Central memory CD8-positive, alpha-beta T cell (primary cell): ENCODE measurements around the gene MEGF9.

ENCODE experiments used
- ATAC-seq: fragments of 150-1000 bp; cut with Tn5 transposase; replicated peaks from 2 replicates; pipeline ENCODE4 v1.10.0; 2022; ENCODE audit warnings: mild to moderate bottlenecking, moderate FRiP score, moderate number of reproducible peaks; ENCODE audit not compliant: poor library complexity, severe bottlenecking; ENCODE audit errors: extremely low read depth
- DNase-seq, 2 donors: peaks; one replicate each; pipeline ENCODE4 v3.0.0; 2021; ENCODE audit warnings: low spot score in 2 of 2
- H3K27ac Mint-ChIP-seq: one replicate; pipeline ENCODE4 v1.8.0; 2022; ENCODE audit warnings: low read depth, mild to moderate bottlenecking, moderate library complexity, mixed read lengths
- H3K27me3 Mint-ChIP-seq: one replicate; pipeline ENCODE4 v1.8.0; 2022; ENCODE audit warnings: mixed read lengths
- H3K36me3 Mint-ChIP-seq: one replicate; pipeline ENCODE4 v1.8.0; 2022; ENCODE audit warnings: mild to moderate bottlenecking, moderate library complexity, mixed read lengths; ENCODE audit not compliant: insufficient read depth
- H3K4me1 Mint-ChIP-seq: one replicate; pipeline ENCODE4 v1.8.0; 2022; ENCODE audit warnings: mixed read lengths
- H3K4me3 Mint-ChIP-seq: one replicate; pipeline ENCODE4 v1.8.0; 2022; ENCODE audit warnings: mild to moderate bottlenecking, moderate library complexity, mixed read lengths
- H3K9me3 Mint-ChIP-seq: one replicate; pipeline ENCODE4 v1.8.0; 2022; ENCODE audit warnings: mixed read lengths

MEGF9 gene

GRCh38 chr9:120741701-120742100 is 27.4 kb upstream of the MEGF9 start:
- ATAC-seq = no peak
- DNase-seq = no peak
- peaks cover 2% of the 10 kb centered on the region for H3K36me3 Mint-ChIP-seq
- H3K27ac Mint-ChIP-seq = no peak overlapping the region
- H3K4me1 Mint-ChIP-seq = no peaks in the 10 kb centered on the region
- no peaks in the 10 kb centered on the region for H3K9me3 Mint-ChIP-seq
- H3K27me3 Mint-ChIP-seq = no peaks in the 10 kb centered on the region
- H3K4me3 Mint-ChIP-seq = no peak overlapping the region

- no peak overlapping the region for H3K27ac Mint-ChIP-seq
- H3K4me1 Mint-ChIP-seq = no peaks in the 10 kb centered on the region
- H3K4me3 Mint-ChIP-seq = no peak overlapping the region
- H3K36me3 Mint-ChIP-seq = peaks cover 2% of the 10 kb centered on the region
- H3K9me3 Mint-ChIP-seq = no peaks in the 10 kb centered on the region
- ATAC-seq (no peak), DNase-seq (no peak)
- H3K27me3 Mint-ChIP-seq = no peaks in the 10 kb centered on the region
Observed at GRCh38 chr9:120741191-120741590, 26.9 kb upstream of the MEGF9 start.

DNA sequence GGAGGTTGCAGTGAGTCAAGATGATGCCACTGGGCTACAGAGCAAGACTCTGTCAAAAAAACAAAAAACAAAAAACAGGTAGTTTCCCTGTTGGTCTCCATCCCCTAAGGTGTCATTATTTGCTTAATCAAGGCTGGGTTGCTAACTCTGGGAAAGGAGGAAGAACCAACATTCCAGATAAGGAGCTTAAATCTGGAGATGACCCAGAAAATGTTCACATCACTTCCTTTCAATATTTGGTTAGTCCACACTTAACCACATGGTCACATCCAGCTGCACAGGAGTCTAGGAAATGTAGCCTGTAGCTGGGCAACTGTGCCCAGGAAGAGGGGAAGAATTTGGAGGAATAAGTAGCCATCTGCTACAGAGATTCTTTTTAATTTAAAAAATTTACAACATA is 25.9 kb upstream of the MEGF9 start:
- Mint-ChIP-seq H3K27ac (no peak overlapping the region), H3K27me3 (no peaks in the 10 kb centered on the region), H3K4me3 (no peak overlapping the region), H3K4me1 (no peaks in the 10 kb centered on the region), H3K36me3 (no peaks in the 10 kb centered on the region), H3K9me3 (no peaks in the 10 kb centered on the region)
- DNase-seq (no peak), ATAC-seq (no peak)

GRCh38 chr9:120737416-120738165 is 23.3 kb upstream of the MEGF9 start:
- Mint-ChIP-seq H3K27me3 (no peaks in the 10 kb centered on the region), H3K4me1 (no peaks in the 10 kb centered on the region), H3K27ac (no peak overlapping the region), H3K4me3 (no peak overlapping the region), H3K9me3 (no peaks in the 10 kb centered on the region), H3K36me3 (no peaks in the 10 kb centered on the region)
- ATAC-seq (no peak), DNase-seq (no peak)

DNA sequence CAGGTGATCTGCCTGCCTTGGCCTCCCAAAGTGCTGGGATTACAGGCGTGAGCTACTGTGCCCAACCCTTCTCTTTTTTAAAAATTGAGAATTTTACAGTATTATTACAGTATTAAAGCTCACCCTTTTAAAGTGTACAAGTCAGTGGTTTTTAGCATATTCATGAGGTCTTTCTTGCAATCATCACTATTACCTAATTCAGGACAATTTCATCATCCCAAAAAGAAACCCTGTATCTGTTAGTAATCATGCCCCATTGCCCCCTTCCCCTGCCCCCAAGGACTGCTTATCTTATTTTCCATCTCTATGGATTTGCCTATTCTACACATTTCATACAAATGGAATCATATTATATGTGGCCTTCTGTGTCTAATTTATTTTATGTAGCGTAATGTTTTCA is 22.6 kb upstream of the MEGF9 start:
- no peaks in the 10 kb centered on the region for H3K4me1 Mint-ChIP-seq
- no peak for DNase-seq
- no peaks in the 10 kb centered on the region for H3K9me3 Mint-ChIP-seq
- no peaks in the 10 kb centered on the region for H3K36me3 Mint-ChIP-seq
- H3K27me3 Mint-ChIP-seq = no peaks in the 10 kb centered on the region
- no peak overlapping the region for H3K27ac Mint-ChIP-seq
- no peak for ATAC-seq
- no peak overlapping the region for H3K4me3 Mint-ChIP-seq

- Mint-ChIP-seq H3K4me3 (no peak overlapping the region), H3K27ac (no peak overlapping the region), H3K4me1 (no peaks in the 10 kb centered on the region), H3K27me3 (no peaks in the 10 kb centered on the region), H3K9me3 (no peaks in the 10 kb centered on the region), H3K36me3 (no peaks in the 10 kb centered on the region)
- DNase-seq (no peak), ATAC-seq (no peak)
Observed at GRCh38 chr9:120735415-120736126, 21.3 kb upstream of the MEGF9 start.

- H3K4me1 Mint-ChIP-seq = no peaks in the 10 kb centered on the region
- H3K4me3 Mint-ChIP-seq = no peak overlapping the region
- ATAC-seq (no peak), DNase-seq (no peak)
- no peak overlapping the region for H3K27ac Mint-ChIP-seq
- H3K9me3 Mint-ChIP-seq = no peaks in the 10 kb centered on the region
- no peaks in the 10 kb centered on the region for H3K36me3 Mint-ChIP-seq
- H3K27me3 Mint-ChIP-seq = no peaks in the 10 kb centered on the region
Observed at GRCh38 chr9:120734607-120735410, 20.5 kb upstream of the MEGF9 start.

GRCh38 chr9:120733190-120733589 is 18.9 kb upstream of the MEGF9 start:
- no peak overlapping the region for H3K27ac Mint-ChIP-seq
- no peaks in the 10 kb centered on the region for H3K36me3 Mint-ChIP-seq
- no peaks in the 10 kb centered on the region for H3K4me1 Mint-ChIP-seq

GRCh38 chr9:120730654-120731514 is 16.6 kb upstream of the MEGF9 start:
- Mint-ChIP-seq H3K9me3 (no peaks in the 10 kb centered on the region), H3K4me3 (no peak overlapping the region), H3K27ac (no peak overlapping the region), H3K36me3 (no peaks in the 10 kb centered on the region), H3K27me3 (no peaks in the 10 kb centered on the region), H3K4me1 (no peaks in the 10 kb centered on the region)
- ATAC-seq = no peak
- DNase-seq = no peak

More at GRCh38 chr9:120733190-120733589, 18.9 kb upstream of the MEGF9 start:
- Mint-ChIP-seq H3K4me3 (no peak overlapping the region), H3K27me3 (no peaks in the 10 kb centered on the region), H3K9me3 (no peaks in the 10 kb centered on the region)
- DNase-seq = no peak
- no peak for ATAC-seq

- H3K4me3 Mint-ChIP-seq = no peak overlapping the region
- H3K27me3 Mint-ChIP-seq = no peaks in the 10 kb centered on the region
- no peaks in the 10 kb centered on the region for H3K4me1 Mint-ChIP-seq
- H3K9me3 Mint-ChIP-seq = no peaks in the 10 kb centered on the region
- ATAC-seq = no peak
- H3K27ac Mint-ChIP-seq = no peak overlapping the region
- no peak for DNase-seq
- H3K36me3 Mint-ChIP-seq = no peaks in the 10 kb centered on the region
Observed at GRCh38 chr9:120729791-120730241, 15.5 kb upstream of the MEGF9 start.

- H3K27me3 Mint-ChIP-seq = no peaks in the 10 kb centered on the region
- H3K27ac Mint-ChIP-seq = no peak overlapping the region
- H3K4me1 Mint-ChIP-seq = no peaks in the 10 kb centered on the region
- ATAC-seq = no peak
- H3K9me3 Mint-ChIP-seq = no peaks in the 10 kb centered on the region
- no peak overlapping the region for H3K4me3 Mint-ChIP-seq
- no peak for DNase-seq
- peaks cover 1% of the 10 kb centered on the region for H3K36me3 Mint-ChIP-seq
Observed at GRCh38 chr9:120726484-120726883, 12.2 kb upstream of the MEGF9 start.

DNA sequence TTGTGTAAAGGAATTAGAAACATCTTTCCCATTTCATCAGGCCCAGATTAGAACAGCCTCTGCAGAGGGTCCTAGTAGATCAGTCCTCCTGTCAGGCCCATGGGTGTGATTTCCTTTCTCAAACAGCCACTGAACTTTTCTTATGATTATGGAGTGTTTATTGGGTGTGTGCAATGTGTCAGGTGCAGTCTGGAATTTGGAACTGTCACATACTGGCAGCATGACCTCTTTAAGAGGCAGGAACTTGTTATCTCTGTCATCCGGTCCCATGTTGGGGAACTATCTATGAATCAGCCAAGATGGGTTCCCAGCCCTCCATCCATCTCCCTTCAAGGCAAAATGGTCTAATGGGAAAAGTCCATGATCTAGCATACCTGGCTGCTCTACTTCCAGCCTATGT is 11.6 kb upstream of the MEGF9 start:
- DNase-seq (no peak), ATAC-seq (no peak)
- Mint-ChIP-seq H3K4me3 (no peak overlapping the region), H3K36me3 (peaks cover 1% of the 10 kb centered on the region), H3K4me1 (no peaks in the 10 kb centered on the region), H3K9me3 (no peaks in the 10 kb centered on the region), H3K27ac (no peak overlapping the region), H3K27me3 (no peaks in the 10 kb centered on the region)
